Measurements from ENCODE around the gene ZNF341.
A peak's percentile ranks its signal among the peaks of the same experiment; 100 is the strongest.

Gene ZNF341

DNA sequence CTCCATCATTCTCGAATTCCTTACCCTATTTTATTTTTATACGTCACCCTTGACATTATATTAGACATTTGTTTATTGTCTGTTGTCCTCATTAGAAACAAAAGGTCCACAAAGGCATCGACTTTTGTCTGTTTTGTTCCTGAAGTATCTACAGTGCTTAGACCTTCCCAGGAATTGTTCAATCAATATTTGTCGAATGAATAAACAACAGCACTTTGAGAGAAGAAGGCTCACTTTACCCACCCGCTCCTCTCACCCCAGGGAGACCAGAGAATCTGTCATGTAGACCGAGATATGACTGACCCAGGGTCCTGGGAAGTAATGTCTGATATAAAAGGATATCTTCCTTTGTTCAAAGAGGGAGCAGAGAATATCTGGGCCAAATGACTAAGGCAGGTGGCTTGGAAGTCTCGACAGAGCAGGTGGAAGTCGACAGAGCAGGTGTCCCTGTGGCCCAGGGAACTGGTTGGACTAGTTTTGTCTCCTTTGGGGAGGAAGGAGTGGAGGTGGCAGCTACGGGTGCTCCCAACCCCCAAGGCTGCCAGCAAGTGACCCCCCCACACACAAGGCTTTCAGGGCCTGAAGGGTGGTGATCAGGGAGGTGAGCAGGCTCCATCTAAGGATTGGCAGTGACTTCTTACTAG lies 64.6 kb downstream of the ZNF341 start:
- no peak for DNase-seq (ENCODE audit: low read depth)

DNA sequence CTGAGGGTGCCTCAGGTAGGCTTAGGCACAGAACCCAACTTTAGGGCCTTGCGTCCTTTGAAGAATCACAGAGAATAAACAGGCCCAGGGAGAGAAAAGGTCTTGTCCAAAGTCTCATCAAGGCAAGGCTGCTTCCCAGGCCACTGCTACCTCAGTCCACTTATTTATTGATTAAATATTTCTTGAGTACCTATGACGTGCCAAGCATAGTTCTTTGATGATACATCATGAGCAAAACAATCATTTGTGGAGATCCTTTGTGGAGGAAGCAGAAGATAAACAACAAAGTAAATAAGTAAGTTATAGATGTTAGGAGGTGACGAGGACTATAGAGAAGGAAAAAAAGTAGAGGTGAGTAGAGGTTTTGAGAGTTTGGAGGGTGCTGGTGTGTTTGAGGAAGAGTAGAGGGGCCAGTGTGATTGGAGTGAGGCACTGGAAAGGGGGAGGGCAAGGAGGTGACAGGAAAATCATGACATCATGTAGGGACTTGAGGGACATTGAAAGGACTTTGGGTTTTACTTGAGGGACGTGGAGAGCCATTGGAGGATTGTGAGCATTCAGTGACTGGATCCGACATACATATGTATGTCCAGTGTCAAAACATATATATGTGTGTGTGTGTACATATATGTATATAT lies 65.2 kb downstream of the ZNF341 start:
- DNase-seq (ENCODE audit: low read depth): peak; percentile 52

DNA sequence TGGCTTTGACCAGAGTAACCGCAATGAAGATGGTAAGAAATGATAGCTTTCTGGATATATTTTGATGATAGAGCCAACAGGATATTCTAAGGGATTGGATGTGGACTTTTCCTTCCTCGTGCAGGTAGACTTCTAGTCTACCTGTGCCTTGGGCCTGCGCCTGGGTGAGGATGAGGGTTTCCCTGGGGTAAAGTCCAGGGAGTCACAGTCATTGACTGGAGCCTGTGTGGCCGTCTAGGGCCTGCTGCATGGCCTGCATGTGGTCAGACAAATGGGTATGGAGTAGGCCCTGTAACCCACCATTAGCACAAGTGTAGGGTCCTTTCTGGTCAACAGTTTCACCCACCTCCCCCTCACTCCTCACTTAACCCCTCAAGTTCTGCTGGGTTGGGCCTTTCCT lies 66.6 kb downstream of the ZNF341 start:
- DNase-seq (ENCODE audit: low read depth): no peak

DNA sequence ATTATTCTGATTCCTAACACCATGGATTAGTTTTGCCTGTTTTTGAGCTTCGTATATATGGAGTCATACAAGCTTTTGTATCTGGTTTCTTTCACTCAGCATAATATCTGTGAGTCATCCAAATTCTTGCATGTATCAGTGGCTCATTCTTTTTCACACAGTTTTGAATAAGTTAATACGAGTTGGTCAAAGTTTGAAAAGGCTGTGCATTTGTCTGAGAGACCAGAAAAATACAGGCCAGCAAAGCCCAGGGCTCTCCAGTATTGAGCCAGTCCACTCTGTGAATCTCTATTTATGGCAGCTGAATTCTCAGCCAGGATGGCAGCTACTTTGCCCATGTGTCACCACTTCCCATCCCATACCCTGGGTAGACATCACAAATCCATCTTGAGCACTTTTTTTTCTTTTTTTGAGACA lies 72.1 kb downstream of the ZNF341 start:
- peak; percentile 90 for DNase-seq (ENCODE audit: low read depth)

DNA sequence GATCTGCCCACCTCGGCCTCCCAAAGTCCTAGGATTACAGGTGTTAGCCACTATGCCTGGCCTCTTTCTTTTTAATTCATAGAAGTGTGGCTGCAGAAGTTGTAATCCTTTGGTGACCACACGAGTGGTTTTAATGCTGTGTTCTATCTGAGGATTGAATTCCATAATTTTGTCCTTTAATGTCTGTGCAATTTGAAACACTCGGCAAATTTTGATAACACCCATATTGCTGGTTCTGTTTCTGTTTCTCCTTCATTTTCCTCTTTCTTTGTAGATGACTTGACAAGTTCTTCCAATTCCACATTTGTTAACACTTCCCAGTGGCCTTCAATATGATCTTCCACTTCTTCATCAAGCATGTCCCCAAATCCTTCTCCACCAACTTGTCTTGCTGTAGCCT lies 76.6 kb downstream of the ZNF341 start:
- no peak for DNase-seq (ENCODE audit: low read depth)

DNA sequence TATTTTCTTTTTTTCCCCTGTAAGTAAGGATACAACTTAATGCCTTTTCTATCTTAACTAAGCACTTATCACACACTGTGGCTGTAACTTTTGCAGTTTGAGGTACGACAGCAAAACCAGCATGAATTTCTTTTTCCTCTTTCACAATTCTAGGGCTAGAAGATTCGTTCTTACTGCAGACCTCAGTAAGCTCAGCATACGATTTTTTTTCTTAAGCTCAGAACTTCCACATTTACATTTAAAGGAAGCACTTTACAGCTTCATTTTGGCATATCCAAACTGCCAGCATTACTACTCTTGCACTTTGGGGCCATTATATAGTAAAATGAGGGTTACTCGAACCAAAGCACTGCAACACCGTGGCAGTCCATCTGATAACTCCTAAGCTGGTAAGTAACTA lies 78.5 kb downstream of the ZNF341 start:
- no peak for DNase-seq (ENCODE audit: low read depth)

DNA sequence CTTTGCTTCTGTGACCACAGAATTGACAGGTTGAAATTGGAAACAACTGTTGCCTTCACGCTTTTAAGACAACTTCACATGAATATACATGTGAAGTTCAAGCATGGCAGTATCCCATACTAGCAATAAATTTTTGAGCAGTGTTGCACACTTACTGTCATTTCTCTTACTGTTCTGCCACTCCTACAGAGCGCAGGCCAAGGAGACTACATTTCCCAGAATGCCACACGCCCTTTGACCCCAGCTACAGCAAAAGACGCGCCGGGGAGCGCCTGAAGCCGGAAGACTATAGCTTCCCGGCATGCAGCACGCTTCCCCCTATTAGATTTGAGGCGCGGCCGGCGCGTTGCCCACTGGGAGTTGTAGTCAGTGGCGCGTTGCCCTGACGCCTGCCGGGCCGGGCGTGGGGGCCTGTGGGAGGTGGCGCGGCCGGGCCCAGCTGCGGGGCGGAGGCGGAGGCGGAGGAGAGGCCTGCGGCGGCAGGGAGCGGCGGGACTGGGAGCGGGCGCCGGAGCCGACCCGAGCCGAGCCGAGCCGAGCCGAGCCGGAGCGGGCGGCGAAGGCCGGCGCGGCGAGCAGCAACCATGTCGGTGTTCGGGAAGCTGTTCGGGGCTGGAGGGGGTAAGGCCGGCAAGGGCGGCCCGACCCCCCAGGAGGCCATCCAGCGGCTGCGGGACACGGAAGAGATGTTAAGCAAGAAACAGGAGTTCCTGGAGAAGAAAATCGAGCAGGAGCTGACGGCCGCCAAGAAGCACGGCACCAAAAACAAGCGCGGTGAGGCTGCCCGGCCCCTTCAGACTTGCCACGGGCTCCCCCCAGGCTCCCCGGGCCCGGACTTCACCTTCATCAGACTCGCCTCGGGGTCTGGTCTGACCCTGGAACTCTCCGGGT lies 79.3 kb downstream of the ZNF341 start, which contains the start of gene CHMP4B:
Gene CHMP4B (plus strand): TSS at position 464 of the 891 bp plus-strand sequence. CDS start 121 bp downstream, at position 585.
- DNase-seq (ENCODE audit: low read depth): peak; percentile 100

DNA sequence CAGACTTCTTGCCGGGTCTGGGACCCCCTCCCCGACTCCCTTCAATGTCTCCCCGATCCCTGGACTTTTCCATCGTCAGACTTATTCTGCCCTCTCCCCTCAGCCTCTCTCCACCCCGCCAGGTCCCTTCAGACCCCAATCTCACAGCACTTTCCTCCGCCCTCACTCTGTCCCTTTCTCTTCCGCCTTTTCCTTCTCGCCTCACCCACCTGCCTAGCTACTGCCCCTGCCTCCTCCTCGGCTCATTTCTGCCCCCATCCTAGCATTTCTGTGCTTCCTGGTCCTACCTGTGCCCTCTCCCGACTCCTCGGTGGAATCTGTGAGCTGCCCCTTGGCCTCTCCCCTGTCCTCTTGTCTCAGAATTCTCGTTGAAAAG lies 80.0 kb downstream of the ZNF341 start:
- DNase-seq (ENCODE audit: low read depth): peak; percentile 20

DNA sequence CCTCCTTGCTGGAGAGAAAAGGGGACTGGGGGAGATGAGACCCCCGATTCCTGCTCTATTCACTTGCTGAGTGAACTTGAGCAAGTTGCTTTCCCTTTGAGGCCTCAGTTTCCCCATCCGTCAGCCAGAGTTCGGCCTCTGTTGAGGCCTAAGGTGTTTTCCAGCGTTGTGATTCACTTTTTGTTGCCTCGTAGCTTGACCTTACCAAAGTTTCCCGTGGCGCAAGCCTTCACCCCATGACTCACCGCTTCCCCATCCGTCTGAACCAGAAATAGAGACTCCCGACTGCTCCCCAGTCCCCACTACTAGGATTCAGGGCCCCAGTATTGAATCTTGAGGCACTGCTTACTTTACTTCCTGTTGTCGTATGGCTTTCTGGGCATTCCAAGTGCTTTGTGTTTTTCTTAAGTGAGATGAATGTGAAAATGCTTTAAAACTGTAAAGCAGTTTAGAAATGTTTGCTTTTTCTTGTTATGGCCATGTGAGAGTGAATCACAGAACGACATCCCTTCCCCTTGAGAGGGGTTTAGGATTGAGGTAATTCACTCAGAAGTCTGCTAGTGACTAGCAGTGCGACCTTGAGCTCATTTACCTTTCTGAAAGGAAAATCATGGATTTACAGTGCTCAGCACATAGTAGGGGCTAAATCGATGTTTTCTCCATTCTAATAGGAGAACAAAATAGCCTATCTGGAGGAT lies 80.5 kb downstream of the ZNF341 start:
- peak; percentile 96 for DNase-seq (ENCODE audit: low read depth)

DNA sequence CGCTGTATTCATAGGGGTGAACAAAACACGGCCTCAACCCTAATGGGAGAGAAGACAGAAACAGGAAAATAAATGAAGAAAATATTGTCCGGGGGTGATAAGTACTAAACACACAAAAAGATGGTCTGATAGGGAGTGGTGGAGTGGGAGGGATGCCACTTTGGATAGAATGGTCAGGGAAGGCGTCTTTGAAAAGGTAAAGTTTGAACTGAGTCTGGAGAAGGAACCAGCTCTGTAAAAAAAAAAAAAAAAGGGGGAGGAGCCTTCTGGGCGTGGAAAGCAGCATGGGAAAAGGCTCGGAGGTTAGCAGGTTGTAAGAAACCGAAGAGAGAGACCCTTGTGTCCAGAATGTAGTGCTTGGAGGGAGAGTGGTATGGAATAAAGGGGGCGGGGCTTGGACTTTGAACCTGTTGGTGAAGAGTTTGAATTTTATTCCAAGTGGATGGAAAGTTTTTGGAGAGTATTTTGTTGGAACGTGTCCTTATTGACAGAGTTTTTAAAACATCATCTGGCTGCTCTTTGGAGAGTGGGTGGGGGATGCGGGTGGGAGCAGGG lies 81.2 kb downstream of the ZNF341 start:
- DNase-seq (ENCODE audit: low read depth): peak; percentile 57

DNA sequence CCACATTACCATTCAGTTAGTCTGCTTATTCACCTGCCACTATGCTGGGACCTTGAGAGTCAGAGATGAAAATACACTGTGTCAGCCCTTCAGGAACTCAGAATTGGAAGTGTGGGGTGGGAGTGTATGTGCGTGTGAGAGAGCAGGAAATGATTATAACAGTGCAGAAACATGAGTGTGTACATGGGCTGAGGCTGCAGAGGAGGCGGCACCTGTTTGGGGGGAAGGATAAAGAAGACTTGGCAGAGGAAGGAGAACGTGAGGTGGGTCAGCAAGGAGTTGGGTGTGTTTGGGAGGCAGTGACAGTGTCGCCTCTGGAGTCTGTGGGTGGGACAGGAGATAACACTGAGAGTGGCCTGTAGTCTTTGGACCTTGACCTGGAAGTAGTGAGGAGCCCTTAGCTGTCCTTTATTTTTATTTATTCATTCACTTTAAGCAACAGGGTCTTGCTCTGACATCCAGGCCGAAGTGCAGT lies 82.5 kb downstream of the ZNF341 start:
- no peak for DNase-seq (ENCODE audit: low read depth)

DNA sequence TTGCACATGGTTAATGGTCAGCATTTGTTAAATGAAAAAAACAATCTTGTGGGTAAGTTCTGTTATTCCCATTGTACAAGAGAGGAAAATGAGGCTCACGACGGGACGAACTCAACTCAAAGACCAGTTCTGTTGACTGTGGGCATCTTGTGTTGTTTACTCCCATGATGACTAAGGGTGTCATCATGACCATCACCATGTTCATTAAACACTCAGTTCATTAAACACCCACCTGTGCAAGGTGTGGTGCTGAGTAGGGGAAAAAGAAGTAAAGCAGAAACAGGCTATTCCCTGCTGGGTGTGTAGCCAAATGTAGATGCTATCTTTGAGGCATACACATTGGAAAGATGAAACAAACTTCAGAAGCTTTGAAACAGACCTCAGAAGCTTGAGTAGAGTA lies 83.9 kb downstream of the ZNF341 start:
- no peak for DNase-seq (ENCODE audit: low read depth)

DNA sequence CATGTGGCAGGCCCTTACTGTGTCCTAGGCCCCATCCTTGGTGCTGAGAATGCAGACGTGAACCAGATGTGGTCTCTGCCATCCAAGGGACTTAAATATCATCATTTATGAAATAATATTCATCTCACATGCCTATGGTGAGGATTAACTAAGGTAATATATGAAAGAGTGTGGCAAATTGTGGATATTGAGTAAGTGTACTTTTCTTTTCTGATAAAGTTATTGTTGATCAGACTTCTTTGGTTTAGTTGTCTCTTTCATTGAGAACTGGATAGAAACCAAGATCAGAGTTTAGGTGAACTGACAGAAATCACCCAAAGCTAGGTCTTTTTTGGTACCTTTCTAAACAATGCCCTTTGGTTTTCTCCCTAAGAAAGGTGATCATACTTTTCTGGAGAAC lies 84.4 kb downstream of the ZNF341 start:
- no peak for DNase-seq (ENCODE audit: low read depth)

DNA sequence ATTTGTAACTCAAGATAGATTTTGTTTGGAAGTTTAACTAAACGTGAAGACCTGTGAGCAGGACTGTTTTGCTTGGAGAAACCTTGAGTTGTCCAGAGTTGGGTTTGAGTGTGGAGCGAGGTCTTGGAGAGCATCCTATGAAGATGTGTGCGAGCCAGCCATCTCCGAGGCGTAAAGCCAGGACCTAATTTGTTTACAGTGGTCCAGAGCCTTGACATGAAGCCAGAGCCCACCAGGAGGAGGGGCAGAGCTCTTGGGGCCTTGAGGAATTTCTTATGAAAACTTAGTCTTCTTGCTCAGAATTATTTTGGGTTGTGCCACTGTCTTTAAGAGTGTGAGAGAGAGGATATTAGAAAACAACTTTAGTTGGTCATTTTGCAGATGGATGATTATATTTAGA lies 85.6 kb downstream of the ZNF341 start:
- DNase-seq (ENCODE audit: low read depth): no peak

DNA sequence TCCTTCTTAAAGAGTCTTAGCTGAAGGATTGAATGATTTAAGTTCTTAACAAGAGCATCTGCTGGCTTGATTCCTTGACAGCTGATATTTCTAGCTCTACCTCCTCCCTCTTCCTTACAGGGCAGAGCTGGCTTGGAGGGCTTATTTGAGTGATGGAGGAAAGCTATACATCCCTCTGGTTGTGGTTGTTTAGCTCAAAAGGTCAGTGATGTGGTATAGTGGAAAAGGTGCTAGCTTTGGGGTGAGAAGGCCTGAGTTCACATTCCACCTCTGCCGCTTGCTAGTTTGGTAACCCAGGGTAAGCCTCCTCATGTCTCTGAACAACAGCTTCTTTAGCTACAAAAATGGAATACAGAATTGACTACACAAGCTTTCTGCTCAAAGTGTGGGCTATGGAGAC lies 87.7 kb downstream of the ZNF341 start:
- no peak for DNase-seq (ENCODE audit: low read depth)

DNA sequence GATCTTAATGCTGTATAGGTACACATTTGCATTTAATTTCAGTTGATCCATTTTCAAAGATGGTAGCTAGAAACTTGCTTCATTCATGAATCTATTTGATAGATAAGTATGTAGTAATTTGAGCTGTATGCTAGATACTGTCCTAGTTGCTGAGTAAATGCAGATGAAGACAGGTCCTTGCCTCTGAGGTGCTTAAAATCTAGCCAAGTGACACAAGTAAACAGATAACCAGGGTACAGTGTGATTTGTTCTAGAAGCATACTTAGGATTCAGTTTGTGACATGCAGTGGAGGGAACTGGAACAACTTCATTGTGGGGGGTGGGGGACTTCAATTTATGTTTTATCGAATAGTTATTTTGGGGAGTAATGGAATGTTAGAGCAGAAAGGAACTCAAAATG lies 88.6 kb downstream of the ZNF341 start:
- DNase-seq (ENCODE audit: low read depth): no peak

DNA sequence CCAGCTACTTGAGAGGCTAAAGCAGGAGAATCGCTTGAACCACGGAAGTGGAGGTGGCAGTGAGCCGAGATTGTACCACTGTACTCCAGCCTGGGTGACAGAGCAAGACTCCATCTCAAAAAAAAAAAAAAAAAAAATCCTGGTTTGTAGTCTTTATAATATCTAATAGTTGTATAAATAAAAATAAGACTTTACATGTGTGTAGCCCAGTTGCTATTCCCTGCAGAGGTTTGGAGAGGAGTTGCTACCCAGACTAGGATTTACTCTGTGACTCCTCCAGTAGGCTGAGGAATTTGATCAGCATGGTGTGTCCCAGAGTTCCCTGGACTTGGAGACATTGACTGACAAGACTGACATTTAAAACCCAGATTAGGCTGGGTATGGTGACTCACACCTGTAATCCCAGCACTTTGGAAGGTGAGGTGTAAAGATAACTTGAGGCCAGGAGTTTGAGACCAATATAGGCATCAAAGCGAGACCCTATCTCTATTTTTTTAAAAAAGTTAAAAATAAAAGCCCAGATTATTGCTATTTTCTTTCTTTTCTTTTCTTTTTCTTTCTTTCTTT lies 89.6 kb downstream of the ZNF341 start:
- no peak for DNase-seq (ENCODE audit: low read depth)

DNA sequence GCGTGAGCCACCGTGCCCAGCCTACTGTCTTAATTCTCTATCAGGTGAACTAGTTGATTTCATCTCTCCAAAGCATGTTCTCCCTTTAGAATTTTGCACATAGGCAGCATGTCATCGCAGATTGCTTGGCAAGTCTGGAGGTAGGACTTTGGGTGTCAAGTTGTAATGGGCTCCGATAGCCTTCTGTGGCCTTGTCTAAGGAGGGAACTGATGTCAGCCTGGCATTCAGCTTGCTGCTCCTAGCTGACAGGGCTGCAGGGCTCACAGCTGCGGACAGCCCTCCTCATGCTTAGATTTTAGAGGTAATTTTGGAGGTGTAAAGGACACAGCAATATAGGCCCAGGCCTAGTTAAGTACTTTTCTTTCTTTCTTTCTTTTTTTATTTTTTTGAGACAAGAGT lies 90.6 kb downstream of the ZNF341 start:
- no peak for DNase-seq (ENCODE audit: low read depth)

DNA sequence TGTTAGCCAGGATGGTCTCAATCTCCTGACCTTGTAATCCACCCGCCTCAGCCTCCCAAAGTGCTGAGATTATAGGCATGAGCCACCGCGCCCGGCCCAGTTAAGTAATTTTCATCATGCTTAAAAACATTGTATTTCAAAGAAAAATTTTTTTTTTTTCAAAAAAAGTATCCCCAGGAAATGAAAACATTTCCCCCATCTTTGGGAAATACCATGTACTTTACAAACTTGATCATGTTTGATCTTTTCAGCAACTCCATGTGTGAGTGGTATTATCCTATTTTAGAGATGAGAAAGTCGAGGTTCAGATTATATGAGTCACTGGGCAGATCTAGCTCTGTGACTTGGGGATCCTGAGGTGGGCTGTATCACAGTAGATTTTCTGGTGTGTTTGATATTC lies 91.2 kb downstream of the ZNF341 start:
- DNase-seq (ENCODE audit: low read depth): no peak

DNA sequence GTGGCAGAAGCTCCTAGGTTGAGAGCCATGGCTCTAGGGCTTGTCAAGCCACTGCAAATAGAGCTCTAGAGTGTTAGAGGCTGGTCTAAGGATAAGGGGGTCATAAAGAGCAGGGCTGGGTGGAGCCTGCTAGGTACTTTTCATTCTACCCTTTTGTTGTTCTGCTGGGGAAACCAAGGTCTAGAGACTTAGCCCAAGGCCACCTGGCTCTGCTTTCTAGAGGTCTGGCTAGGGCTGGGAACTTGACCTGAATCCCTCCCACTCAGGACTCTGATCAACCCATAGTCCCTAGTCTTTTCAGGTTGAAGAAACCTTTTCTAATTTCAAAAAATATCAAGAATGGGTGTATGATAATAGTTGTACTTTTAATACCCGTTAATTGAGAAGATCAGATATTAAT lies 93.1 kb downstream of the ZNF341 start:
- no peak for DNase-seq (ENCODE audit: low read depth)

Data from ELR (cell line).